IMR-90 (cell line): Measurements from ENCODE around the gene ARHGEF10L.

ENCODE experiments used
- MAFK ChIP-seq: IDR thresholded peaks from 2 replicates; pipeline ENCODE4 v1.6.1; 2012; ENCODE audit warnings: low read depth, low read length, improper control_type of control experiment
- RAD21 ChIP-seq: IDR thresholded peaks from 2 replicates; pipeline ENCODE4 v1.6.1; 2012; ENCODE audit warnings: low read length, improper control_type of control experiment
- SMC3 ChIP-seq: fragments of 150-350 bp; IDR thresholded peaks from 2 replicates; pipeline ENCODE4 v1.6.1; 2016; ENCODE audit warnings: low read depth, mild to moderate bottlenecking, antibody characterized with exemption, low read length, moderate library complexity
- TF ChIP-seq, protein P1 (sequence below): conservative IDR thresholded peaks from 2 replicates; pipeline ENCODE4 v1.5.1; 2012; ENCODE audit warnings: mild to moderate bottlenecking, low read depth, low read length, improper control_type of control experiment
- TF ChIP-seq, protein P2 (sequence below): fragments of 150-350 bp; IDR thresholded peaks from 2 replicates; pipeline ENCODE4 v1.6.1; 2016; ENCODE audit warnings: low read depth, mild to moderate bottlenecking, low read length, moderate library complexity, borderline replicate concordance

DNA sequence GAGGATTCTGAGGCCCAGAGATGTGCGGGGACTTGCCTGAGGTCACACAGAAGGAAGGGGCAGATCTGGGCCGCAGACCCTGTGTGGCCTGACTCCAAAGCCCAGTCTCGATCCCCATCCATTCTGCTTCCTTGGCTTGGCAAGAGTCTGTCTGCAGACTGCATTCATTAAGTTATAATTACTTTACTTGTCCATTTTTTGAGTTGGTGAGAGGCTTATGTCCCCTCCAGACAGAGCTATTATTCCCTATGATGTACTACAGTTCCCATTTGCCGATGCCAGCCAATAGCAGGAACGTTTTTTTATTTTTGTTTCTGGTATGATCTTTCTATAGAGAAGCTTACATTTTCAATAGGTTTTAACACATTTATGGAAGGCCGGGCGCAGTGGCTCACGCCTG is 101.5 kb downstream of the ARHGEF10L start:
- TF ChIP-seq, protein P1, sequence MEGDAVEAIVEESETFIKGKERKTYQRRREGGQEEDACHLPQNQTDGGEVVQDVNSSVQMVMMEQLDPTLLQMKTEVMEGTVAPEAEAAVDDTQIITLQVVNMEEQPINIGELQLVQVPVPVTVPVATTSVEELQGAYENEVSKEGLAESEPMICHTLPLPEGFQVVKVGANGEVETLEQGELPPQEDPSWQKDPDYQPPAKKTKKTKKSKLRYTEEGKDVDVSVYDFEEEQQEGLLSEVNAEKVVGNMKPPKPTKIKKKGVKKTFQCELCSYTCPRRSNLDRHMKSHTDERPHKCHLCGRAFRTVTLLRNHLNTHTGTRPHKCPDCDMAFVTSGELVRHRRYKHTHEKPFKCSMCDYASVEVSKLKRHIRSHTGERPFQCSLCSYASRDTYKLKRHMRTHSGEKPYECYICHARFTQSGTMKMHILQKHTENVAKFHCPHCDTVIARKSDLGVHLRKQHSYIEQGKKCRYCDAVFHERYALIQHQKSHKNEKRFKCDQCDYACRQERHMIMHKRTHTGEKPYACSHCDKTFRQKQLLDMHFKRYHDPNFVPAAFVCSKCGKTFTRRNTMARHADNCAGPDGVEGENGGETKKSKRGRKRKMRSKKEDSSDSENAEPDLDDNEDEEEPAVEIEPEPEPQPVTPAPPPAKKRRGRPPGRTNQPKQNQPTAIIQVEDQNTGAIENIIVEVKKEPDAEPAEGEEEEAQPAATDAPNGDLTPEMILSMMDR: no peak
- TF ChIP-seq RAD21: no peak
- TF ChIP-seq MAFK: no peak
- TF ChIP-seq, protein P2, sequence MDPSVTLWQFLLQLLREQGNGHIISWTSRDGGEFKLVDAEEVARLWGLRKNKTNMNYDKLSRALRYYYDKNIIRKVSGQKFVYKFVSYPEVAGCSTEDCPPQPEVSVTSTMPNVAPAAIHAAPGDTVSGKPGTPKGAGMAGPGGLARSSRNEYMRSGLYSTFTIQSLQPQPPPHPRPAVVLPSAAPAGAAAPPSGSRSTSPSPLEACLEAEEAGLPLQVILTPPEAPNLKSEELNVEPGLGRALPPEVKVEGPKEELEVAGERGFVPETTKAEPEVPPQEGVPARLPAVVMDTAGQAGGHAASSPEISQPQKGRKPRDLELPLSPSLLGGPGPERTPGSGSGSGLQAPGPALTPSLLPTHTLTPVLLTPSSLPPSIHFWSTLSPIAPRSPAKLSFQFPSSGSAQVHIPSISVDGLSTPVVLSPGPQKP: no peak
- no peak for TF ChIP-seq SMC3
